ENCODE results near the gene ADGRD1. TPM values are rescaled to one million over a fixed set of nuclear protein-coding genes. Genes with fewer than 3 reads are reported as not detected.

Gene ADGRD1
- total RNA-seq, 1 experiment from 2014 or later = 0.97 TPM

DNA sequence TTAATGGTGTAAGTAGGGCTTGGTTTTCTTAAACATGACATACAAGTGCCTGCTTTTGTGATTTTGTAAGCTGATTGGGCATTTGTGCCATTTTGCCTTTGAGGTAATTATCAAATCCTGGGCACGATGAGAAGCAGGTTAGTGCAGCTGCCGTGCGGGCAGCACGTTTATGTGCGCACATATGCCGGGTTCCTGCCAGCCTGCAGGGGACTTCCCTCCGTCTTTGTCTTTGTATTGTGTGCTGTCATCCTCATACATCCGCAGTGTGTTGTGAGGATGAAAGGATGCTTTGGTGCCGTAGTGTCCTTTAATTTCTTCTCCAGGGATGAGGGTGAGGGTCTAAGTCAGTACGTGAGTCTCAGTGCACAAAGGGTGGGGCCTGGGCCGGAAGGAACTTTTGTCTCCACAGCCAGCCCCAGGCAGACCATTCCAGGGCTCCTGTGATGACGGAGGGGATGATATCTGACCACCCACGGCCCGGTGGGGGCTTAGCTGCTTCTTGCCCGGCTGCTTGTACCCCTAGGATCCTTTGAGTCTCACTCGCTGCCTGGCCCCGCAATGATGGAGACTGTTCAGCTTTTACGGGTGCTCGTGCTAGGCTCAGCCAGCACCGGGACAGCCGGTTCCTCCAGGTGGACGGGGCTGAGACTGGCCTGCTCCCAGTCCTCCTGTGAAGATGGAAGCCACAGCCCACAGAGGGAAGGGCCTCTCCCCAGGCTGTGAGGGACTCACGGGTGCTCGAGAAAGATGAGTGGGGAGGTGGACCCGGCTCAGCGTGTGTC, 54.6 kb downstream of the ADGRD1 start:
- no peak for DNase-seq
- Histone ChIP-seq H3K36me3 (replicated peaks; ENCODE audit: control insufficient read depth, insufficient read depth, low read length) (no peaks in the 10 kb centered on the region), H3K4me3 (ENCODE audit: insufficient read depth, low read depth, low read length) (no peak overlapping the region), H3K27me3 (ENCODE audit: control insufficient read depth, insufficient read depth, low read length) (no peaks in the 10 kb centered on the region)

DNA sequence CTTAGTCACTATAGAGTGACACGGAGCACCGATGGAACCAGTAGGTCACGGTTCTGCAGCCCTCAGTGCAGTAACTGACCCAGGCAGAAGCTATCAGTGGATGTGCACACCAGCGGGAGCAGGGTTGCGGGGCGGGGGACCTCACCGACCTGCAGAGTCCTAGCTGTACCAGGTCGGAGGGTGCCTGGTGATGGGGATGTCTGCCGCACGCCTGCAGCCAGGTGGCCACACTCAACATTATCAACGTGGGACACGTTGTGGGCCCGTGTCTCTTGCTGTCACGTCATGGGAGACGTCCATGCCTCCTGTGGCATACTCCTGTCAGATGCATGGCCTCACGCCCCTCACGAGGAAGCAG, 55.2 kb downstream of the ADGRD1 start:
- H3K36me3 ChIP-seq (replicated peaks; ENCODE audit: control insufficient read depth, insufficient read depth, low read length) = no peaks in the 10 kb centered on the region
- no peak for DNase-seq
- H3K27me3 ChIP-seq (ENCODE audit: control insufficient read depth, insufficient read depth, low read length) = no peaks in the 10 kb centered on the region
- H3K4me3 ChIP-seq (ENCODE audit: insufficient read depth, low read depth, low read length) = no peak overlapping the region

DNA sequence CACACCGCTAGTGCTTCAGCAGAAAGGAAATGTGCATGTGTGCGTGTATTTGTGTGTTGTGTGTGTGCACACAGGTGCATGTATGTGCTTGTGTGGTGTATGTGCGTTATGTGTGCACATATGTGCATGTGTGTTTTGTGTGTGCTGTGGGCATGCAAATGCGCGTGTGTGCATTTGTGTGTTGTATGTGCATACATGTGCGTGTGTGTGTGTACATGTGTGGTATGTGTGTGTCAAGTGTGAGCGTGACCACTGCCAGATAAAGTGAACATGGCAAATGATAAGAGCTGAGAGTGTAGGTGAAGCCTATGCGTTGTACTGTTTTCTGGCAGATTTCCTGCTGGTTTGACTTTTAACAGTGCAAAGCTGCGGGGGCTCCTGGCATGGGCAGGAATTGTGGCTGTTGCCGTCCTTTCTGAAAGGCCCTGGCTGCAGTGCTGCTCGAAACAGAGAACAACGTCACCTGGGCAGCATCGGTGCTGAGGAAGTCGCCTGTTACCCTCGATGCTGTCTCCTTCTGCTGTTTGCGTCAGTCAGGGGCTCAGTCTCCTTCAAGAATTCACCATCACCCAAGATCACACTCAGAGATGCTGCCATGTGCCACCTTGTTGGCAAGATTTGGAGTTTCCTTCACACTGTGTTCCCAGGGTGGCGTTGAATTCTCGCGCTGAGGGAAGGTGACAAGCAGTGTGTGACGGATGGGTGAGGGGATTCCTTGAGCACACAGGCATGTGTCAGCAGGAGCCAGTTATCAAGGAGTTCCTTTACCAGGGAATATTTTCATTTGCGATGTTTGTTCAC, 56.1 kb downstream of the ADGRD1 start:
- H3K27me3 ChIP-seq (ENCODE audit: control insufficient read depth, insufficient read depth, low read length) = no peaks in the 10 kb centered on the region
- H3K4me3 ChIP-seq (ENCODE audit: insufficient read depth, low read depth, low read length) = no peak overlapping the region
- H3K36me3 ChIP-seq (replicated peaks; ENCODE audit: control insufficient read depth, insufficient read depth, low read length) = no peaks in the 10 kb centered on the region
- DNase-seq = no peak

DNA sequence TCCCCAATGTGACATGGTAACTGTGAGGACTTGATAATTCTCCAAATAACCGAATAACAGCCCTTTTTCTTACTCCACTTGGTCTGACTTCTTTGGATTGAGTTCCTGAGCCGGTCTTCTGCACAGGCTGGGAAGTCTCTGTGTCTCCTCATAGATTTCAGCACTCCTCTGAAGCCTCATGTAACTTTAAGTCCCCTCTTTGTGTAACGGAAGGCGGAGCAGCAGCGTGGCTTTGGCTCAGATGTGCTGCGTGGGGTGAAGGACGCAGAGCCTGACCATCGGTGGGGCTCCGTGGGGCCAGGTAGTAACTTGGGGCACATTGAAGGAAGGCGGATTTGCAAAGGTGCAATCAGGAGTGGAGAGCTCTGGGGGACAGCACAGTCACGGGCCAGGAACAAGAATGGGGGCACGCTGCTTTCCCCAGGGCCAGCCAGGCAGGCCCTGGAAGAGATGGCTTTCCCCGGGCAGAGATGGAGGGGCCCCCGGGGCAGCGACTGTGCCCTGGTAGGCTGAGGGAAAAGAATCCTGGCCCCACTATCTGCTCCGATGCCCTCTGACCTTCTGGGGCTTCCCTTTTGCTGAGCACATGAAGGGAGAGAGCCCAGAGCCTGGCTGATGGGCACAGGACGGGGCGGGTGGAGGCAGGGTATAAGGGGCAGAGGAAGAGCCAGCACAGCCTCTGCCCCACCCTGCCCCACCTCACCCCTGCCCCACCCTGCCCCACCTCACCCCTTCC, 56.9 kb downstream of the ADGRD1 start:
- H3K4me3 ChIP-seq (ENCODE audit: insufficient read depth, low read depth, low read length) = no peak overlapping the region
- H3K27me3 ChIP-seq (ENCODE audit: control insufficient read depth, insufficient read depth, low read length) = no peaks in the 10 kb centered on the region; the same call in 1 of the 2 replicates
- H3K36me3 ChIP-seq (replicated peaks; ENCODE audit: control insufficient read depth, insufficient read depth, low read length) = no peaks in the 10 kb centered on the region
- no peak for DNase-seq

DNA sequence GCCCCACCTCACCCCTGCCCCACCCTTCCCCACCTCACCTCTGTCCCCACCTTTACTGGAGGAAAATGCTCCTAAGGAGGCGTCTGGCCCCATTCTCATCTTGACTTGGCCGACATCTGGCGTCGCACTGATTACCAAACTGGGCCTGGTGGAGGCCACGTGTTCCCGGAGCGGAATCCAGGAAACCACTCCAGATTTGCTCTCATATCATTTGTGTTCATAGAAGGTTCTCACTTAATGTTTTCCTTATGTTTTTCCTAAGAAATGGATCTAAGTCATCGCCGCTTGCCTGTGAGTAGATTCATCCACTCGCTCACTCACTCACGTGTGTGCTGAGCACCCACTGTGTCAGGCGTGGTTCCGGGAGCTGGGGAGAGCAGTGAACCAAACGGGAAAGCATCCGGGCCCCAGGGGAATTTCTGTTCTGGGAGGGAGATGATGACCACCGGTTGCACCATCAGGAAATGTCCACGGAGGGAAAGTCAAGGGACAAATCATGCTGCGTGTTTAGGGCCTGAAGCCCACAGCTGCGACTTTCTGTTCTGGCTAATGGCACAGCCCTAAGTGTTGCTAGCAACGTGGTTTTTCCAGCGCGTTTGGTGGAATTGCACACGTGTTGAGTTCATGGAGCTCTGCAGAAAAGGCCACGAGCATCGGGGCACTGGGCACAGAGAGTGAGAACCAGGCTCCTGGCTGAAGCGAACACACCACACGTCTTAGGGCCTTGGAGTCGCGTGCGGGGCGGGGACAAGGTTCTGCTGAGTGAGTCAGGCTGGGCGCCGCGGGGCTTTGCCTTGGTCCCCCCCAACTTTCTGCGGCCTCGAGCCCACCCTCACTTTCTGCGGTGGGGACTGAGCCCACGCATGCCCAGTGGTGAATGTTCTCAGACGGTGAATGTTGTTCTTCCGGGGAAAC, 57.7 kb downstream of the ADGRD1 start:
- no peak overlapping the region for H3K4me3 ChIP-seq (ENCODE audit: insufficient read depth, low read depth, low read length)
- no peaks in the 10 kb centered on the region; the same call in 1 of the 2 replicates for H3K27me3 ChIP-seq (ENCODE audit: control insufficient read depth, insufficient read depth, low read length)
- no peak for DNase-seq
- H3K36me3 ChIP-seq (replicated peaks; ENCODE audit: control insufficient read depth, insufficient read depth, low read length) = no peaks in the 10 kb centered on the region

DNA sequence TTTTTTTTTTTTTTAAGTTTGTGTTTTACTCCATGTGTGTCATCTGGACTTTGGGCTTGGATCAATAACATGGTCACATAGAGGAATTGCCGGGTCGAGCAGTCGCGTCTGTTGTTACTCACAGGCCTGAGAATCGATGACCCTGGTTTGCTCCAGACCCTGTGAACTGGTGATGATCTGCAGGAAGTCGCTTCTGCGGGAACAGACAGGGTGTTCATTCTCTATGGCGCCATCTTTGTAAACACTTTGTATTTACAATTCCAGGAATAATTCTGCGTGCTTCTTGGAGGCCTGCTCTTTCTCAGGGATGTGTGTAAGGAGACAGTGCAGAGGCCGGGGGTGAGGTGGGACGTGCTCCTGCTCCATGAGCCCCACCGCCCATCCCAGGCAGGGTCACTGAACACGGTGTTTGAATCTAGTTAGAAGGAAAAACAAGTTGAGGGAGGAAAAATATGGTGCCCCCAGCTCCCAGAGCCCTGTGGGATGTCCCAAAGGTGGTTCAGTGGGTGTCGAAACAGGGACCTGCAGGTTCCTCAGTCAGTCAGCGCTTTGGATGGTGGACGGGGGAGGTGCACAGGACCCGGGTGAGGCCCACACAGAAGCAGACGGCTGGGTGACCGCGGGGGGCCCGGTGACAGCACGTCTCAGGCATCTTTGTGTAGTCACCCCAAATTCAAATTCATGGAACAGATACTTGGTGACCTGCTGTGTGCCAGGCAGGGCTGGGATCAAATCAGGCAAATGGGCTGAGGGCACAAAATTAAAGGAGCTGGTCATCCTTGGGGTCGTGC, 58.8 kb downstream of the ADGRD1 start:
- Histone ChIP-seq H3K27me3 (ENCODE audit: control insufficient read depth, insufficient read depth, low read length) (no peaks in the 10 kb centered on the region; the same call in 1 of the 2 replicates), H3K4me3 (ENCODE audit: insufficient read depth, low read depth, low read length) (no peak overlapping the region), H3K36me3 (replicated peaks; ENCODE audit: control insufficient read depth, insufficient read depth, low read length) (no peaks in the 10 kb centered on the region)
- no peak for DNase-seq

DNA sequence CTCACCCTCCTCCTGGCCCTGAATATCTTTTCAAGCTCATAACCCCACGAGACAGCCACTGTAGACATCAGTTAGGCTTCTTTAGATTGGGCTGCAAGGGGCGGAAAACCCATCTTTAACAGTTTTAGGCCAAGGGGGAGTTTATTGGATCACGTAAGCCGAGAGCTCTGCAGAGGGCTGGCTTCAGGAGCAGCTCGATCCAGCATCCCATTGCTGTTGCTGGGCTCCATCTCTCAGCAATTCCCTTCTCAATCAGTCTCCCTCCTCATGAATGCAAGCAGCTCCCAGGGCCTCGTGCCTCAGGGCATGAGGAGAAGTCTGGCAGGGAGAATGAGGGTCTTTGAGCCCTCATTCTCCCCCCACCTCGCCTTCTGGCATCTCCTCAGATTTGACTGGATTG, 59.4 kb downstream of the ADGRD1 start:
- DNase-seq = no peak
- H3K36me3 ChIP-seq (replicated peaks; ENCODE audit: control insufficient read depth, insufficient read depth, low read length) = no peaks in the 10 kb centered on the region
- no peak overlapping the region for H3K4me3 ChIP-seq (ENCODE audit: insufficient read depth, low read depth, low read length)
- H3K27me3 ChIP-seq (ENCODE audit: control insufficient read depth, insufficient read depth, low read length) = no peaks in the 10 kb centered on the region; the same call in 1 of the 2 replicates

DNA sequence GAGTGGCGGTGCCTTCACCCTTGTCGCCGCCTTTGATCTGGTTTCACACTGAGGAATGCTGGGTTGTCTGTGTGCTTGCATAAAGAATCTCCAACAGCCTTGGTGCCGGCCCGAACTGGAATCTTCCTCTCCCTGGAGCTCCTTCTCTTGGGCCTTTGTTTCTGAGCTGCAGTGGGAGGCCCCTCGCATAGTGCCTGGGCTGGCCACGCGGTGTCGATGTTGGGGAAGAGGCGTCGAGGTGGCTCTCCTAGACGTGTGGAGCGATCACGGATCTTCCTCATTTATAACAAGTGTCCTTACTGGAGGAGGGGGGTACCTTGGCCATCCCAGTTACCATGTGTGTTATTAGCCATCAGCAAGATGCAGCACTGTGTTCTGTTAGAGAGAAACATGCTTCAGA, 60.6 kb downstream of the ADGRD1 start:
- no peak for DNase-seq
- no peak overlapping the region for H3K4me3 ChIP-seq (ENCODE audit: insufficient read depth, low read depth, low read length)
- no peaks in the 10 kb centered on the region; the same call in 1 of the 2 replicates for H3K27me3 ChIP-seq (ENCODE audit: control insufficient read depth, insufficient read depth, low read length)
- no peaks in the 10 kb centered on the region for H3K36me3 ChIP-seq (replicated peaks; ENCODE audit: control insufficient read depth, insufficient read depth, low read length)

DNA sequence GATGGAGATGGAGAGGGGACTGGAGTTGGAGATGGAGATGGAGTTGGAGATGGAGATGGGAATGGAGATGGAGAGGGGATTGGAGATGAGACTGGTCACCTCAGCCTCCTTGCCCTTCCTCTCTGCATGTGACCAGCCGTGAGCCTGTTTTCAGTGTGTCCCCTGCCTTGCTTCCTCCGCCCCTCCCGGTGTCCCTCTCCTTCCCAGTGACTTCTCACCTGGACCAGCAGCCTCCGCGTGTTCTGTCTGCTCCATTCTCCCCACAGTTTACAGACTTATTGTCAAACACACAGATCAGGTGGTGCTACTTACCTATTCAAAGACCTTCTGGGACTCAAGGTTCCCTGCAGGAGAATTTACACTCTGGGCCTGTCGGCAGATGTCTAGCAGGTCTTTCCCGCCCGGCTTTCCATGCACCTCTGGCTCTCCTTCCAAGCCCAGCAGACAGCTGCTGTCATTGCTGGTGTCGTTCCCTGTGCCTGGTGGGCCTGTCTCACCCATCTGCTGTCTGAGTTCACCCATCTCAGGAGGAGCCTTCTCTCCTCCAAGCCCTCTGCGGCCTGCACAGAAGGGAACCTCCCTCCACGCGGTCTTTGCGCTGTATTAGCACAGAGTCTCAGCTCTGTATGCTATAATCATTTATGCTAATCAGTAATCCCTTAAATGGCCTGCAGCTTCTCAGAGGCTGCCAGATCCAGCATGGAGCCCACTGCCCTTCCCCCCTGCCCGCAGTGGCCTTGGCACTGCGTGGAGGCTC, 62.1 kb downstream of the ADGRD1 start:
- no peaks in the 10 kb centered on the region for H3K36me3 ChIP-seq (replicated peaks; ENCODE audit: control insufficient read depth, insufficient read depth, low read length)
- no peak overlapping the region for H3K4me3 ChIP-seq (ENCODE audit: insufficient read depth, low read depth, low read length)
- H3K27me3 ChIP-seq (ENCODE audit: control insufficient read depth, insufficient read depth, low read length) = no peaks in the 10 kb centered on the region; the same call in 1 of the 2 replicates
- no peak for DNase-seq

DNA sequence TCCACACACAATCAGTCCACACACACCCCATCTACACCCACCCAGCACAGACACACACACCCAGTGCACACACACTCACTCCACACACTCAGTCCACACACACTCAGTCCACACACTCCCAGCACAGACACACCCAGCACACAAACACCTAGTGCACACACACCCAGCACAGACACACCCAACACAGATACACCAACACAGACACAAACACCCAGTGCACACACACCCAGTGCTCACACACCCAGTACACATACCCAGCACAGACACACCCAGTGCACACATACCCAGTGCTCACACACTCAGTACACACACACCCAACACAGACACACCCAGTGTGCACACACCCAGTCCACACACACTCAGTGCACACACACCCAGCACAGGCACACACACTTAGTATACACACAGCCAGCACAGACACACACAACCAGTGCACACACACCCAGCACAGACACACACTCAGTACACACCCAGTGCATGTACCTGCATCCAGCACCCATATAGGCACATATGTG, 63.8 kb downstream of the ADGRD1 start:
- Histone ChIP-seq H3K4me3 (ENCODE audit: insufficient read depth, low read depth, low read length) (no peak overlapping the region), H3K36me3 (replicated peaks; ENCODE audit: control insufficient read depth, insufficient read depth, low read length) (no peaks in the 10 kb centered on the region), H3K27me3 (ENCODE audit: control insufficient read depth, insufficient read depth, low read length) (no peaks in the 10 kb centered on the region; the same call in 1 of the 2 replicates)
- DNase-seq = no peak

DNA sequence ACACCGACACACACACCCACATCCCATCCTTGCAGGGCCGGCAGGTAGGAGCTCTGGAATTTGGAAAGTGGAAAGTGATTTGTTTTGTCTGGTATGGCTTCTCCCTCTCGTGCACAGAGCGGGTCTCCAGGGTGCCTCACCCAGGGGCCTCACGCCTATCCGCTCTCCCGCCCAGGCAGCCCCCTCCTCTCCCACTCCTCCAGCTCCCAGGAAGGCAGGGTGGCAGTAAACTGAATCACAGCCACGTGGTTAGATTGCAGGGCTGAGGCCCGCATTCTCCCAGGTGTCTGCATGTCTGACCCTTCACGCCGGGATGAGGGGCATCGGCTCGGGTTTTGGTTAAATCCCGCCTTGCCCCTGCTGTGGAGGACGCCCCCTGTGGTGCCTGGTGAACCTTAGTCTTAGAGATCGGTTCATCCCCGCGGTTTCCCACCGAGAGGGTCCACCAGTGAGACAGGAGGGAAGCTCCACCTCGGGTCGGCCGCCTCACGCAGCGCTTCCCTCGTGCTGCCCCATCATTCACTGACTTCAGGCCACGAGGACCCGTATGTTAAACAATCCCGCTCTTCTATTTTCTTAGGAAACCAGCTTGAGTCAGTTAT, 64.4 kb downstream of the ADGRD1 start:
- no peaks in the 10 kb centered on the region for H3K36me3 ChIP-seq (replicated peaks; ENCODE audit: control insufficient read depth, insufficient read depth, low read length)
- H3K27me3 ChIP-seq (ENCODE audit: control insufficient read depth, insufficient read depth, low read length) = no peaks in the 10 kb centered on the region; the same call in 1 of the 2 replicates
- H3K4me3 ChIP-seq (ENCODE audit: insufficient read depth, low read depth, low read length) = no peak overlapping the region
- no peak for DNase-seq

DNA sequence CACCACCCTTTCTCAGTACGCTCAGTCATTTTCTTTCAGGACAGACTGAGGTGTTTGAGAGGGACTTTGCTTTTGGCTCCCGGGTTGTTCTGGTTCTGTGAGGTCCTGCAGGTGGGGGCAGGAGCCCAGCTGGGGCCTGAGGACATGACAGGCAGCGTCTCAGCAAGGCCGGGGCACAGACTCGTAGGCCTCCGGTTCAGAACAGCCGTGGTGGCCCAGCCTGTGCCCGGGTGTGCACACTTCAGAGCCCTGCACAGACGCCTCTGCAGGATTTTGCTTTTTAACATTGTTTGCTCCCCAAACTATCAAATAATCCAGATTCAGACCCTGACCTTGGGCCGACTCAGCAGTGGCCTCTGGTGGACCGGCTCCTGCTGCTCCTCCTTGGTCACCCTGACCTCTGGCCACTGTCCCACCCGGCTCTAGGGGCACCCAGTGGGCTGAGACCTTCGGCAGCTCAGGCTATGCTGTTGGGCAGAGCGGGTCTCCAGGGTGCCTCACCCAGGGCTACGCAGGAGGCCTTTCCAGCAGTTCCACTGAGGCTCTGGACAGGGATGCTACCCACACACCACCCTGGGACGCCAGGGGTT, 65.2 kb downstream of the ADGRD1 start:
- DNase-seq = no peak
- Histone ChIP-seq H3K36me3 (replicated peaks; ENCODE audit: control insufficient read depth, insufficient read depth, low read length) (no peaks in the 10 kb centered on the region), H3K27me3 (ENCODE audit: control insufficient read depth, insufficient read depth, low read length) (no peaks in the 10 kb centered on the region; the same call in 1 of the 2 replicates), H3K4me3 (ENCODE audit: insufficient read depth, low read depth, low read length) (no peak overlapping the region)
